A549 (cell line): Measurements from ENCODE around the gene PRSS50.

Experiments used
- BHLHE40 ChIP-seq: IDR thresholded peaks from 2 replicates; pipeline ENCODE4 v1.6.1; 2012; ENCODE audit warnings: low read depth, low read length, inconsistent platforms
- EP300 ChIP-seq, 2 experiments: fragments of >200 bp; sonication (Bioruptor Twin); formaldehyde crosslinking; IDR thresholded peaks; 2 replicates in 1 of 2; 3 replicates in 1 of 2; pipeline ENCODE4 v1.6.1; 2016 to 2017
- HOXA7 ChIP-seq: fragments of 250-450 bp; sonication (Bioruptor Pico); IDR thresholded peaks from 2 replicates; pipeline ENCODE4 v1.5.0; 2020; ENCODE audit warnings: mild to moderate bottlenecking, moderate library complexity
- JUN ChIP-seq, 2 experiments: fragments of >200 bp; sonication (Bioruptor Twin); formaldehyde crosslinking; IDR thresholded peaks; 2 replicates in 1 of 2; 3 replicates in 1 of 2; pipeline ENCODE4 v1.6.1; 2016 to 2017
- NR3C1 ChIP-seq: fragments of >200 bp; sonication (Bioruptor Twin); formaldehyde crosslinking; IDR thresholded peaks from 3 replicates; pipeline ENCODE4 v1.6.1; 2017
- TFCP2L1 ChIP-seq: fragments of 250-450 bp; sonication (Bioruptor Pico); IDR thresholded peaks from 2 replicates; pipeline ENCODE4 v1.5.0; 2021; ENCODE audit warnings: mild to moderate bottlenecking
- USF2 ChIP-seq: fragments of 450-650 bp; IDR thresholded peaks from 2 replicates; pipeline ENCODE4 v1.6.1; 2014; ENCODE audit warnings: antibody characterized with exemption
- TF ChIP-seq, protein P1 (sequence below): IDR thresholded peaks from 2 replicates; pipeline ENCODE4 v1.6.1; 2012
- TF ChIP-seq, protein P2 (sequence below): fragments of >200 bp; sonication (Bioruptor Twin); formaldehyde crosslinking; IDR thresholded peaks from 3 replicates; pipeline ENCODE4 v1.5.1; 2016

DNA sequence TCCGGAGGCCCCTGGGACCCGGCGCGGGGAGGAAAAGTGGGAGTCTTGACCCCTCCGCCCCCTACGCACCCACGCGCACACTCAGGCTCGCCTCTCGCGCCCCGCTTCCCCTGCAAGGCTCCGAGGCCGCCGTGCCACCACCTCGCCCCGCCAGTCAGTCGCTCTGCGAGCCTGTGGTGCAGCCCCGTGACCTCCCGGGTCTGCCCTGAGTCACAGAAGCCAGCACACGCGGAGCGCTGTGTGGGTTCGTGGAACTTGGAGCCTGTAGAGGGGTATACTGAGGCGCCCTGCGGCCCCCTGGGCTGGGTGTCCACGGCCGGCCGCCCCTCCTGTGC, 23.8 kb downstream of the PRSS50 start:
- TF ChIP-seq HOXA7 (CRISPR knock-in tag): no peak
- TF ChIP-seq, protein P1, sequence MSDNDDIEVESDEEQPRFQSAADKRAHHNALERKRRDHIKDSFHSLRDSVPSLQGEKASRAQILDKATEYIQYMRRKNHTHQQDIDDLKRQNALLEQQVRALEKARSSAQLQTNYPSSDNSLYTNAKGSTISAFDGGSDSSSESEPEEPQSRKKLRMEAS: no peak
- TF ChIP-seq, protein P2, sequence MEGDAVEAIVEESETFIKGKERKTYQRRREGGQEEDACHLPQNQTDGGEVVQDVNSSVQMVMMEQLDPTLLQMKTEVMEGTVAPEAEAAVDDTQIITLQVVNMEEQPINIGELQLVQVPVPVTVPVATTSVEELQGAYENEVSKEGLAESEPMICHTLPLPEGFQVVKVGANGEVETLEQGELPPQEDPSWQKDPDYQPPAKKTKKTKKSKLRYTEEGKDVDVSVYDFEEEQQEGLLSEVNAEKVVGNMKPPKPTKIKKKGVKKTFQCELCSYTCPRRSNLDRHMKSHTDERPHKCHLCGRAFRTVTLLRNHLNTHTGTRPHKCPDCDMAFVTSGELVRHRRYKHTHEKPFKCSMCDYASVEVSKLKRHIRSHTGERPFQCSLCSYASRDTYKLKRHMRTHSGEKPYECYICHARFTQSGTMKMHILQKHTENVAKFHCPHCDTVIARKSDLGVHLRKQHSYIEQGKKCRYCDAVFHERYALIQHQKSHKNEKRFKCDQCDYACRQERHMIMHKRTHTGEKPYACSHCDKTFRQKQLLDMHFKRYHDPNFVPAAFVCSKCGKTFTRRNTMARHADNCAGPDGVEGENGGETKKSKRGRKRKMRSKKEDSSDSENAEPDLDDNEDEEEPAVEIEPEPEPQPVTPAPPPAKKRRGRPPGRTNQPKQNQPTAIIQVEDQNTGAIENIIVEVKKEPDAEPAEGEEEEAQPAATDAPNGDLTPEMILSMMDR: no peak
- TF ChIP-seq USF2: no peak
- TF ChIP-seq NR3C1: no peak
- TF ChIP-seq EP300 (IDR thresholded peaks at IDR 0.05): no peak
- no peak for TF ChIP-seq JUN (IDR thresholded peaks at IDR 0.05)
- TF ChIP-seq BHLHE40: no peak
- TF ChIP-seq TFCP2L1 (CRISPR knock-in tag): no peak
